HG03520 (cell line): ENCODE measurements around the gene BHMT2.

Experiments
- ATAC-seq: cut with Tn5 transposase; IDR thresholded peaks from one replicate; pipeline ENCODE4 v1.9.1; 2021; ENCODE audit warnings: mild to moderate bottlenecking, moderate library complexity; ENCODE audit not compliant: unreplicated experiment

The BHMT2 gene

DNA sequence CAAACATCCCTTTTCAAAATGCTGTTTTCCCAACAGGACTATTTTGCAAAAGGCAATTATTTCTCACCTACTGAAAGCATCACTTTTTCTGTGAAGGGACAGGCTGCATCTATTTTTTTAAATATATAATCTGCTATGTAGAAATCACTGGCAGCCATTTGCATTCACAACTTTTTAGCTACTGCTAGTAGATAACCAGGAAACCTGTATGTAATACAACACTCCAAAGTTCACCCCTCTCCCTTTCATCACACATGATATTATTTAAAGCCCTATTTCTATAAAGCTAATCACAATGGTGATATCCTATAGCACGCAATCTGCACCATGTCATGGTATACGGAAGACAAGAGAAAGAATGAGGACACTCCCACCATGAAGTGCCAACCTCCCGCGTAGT, 9.9 kb upstream of the BHMT2 start:
- no peak for ATAC-seq

DNA sequence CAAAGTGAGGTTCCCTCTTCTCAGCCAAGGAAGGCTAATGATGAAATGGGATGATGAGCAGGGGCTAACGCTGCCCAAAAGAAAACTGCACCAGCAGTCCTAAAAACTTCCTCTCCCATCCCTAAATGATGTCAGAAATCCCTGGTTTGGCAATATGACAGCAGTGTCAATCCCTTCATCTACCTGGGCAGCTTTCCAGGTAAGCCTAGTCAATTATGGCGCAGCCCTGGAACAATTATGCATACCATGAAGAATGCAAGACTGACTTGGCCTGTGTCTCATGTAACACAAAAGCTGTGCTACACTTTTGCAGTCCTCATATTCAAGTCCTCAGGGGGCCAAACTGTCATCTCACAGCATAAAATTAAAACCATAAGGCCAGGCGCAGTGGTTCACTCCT, 7.1 kb upstream of the BHMT2 start:
- ATAC-seq, result no peak

- ATAC-seq, result no peak
These were observed 742 bp downstream of the BHMT2 start for GRCh38 chr5:79070350-79070667.

GRCh38 chr5:79074641-79075040, 5.1 kb downstream of the BHMT2 start:
- no peak for ATAC-seq

- ATAC-seq, result no peak
These were observed 6.3 kb downstream of the BHMT2 start for GRCh38 chr5:79075646-79076426.

DNA sequence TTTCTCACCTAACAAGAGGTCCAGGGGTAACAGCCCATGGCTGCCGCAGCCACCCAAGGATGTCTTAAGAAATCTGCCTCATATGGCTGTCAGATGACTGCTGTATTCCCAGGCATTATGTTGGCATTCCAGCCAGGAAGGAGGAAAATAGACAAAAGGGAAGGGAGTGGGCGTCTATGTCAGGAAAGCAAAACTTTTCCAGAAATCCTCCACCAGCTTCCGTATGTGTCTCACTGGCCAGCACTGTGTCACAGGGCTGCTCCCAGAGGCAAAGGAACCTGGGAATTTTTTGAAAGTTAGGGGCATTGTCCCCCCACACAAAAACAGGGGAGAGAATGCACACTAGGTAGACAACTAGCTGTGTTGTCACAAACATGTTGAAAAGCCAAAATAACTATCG, 7.3 kb downstream of the BHMT2 start:
- ATAC-seq, result no peak

DNA sequence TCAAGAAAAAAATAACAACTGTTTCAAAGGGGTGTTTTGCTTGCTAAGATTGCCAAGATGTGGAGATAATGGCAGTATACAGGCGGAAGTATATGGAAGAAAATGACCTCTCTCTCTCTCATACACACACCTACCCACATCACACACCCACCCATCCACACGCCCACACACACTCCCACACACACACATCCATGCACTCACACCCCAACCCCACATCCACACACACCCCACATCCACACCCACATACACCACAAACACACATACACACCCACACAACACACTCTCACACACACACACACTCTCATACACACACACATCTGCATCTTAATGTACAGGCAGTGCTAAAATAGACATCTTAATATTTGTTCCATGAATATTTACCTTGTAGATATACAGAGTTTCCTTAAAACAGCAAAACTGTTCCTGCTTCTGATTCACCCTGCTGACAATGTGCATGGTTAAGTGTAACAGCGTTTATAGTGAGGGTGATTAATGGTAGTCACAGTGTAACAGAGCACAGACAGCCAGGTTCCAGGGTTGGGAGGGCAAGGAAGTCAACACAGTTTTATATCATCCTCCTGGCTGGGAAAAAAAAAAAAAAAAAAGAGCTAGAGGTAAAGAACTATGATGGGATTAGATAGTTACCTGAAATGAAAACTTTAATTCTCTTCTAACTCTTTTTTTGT, 8.3 kb downstream of the BHMT2 start:
- no peak for ATAC-seq

- ATAC-seq, result no peak
These were observed 11.2 kb downstream of the BHMT2 start for GRCh38 chr5:79080804-79081203.

DNA sequence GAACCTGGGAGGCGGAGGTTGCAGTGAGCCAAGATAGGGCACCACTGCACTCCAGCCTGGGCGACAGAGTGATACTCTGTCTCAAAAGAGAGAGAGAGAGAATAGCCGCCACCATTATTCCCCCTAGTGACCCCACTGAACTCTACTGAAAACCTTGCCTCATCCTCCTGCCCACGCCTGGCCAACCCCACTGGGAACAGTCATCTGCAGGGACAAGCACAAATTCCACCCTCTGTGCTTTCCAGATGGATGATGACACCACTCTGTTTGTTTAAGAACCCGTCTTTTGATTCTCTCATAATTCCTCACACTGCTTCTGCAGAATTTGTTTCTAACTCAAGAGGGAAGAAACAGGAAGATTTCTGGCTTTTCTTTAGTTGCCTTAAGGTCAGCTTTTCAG, 12.2 kb downstream of the BHMT2 start:
- no peak for ATAC-seq

DNA sequence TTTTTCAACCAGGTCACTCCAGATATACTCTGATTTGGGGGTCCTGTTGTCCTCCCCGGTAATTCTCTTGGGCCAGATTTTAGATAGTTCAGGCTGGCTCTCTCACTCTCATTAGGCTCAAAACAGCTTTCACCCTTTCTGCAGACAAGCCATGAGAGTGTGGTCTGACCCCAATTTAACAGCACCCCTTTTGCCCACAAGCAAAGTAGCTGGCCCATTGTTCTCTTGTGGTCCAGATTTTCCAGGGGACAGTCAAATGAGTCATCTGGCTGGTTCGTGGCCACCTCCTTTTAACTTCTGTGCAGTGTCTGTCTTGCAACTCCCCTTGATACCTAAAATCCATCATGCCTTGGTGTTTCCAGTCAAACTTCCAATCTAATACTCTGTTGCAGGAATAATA, 16.5 kb downstream of the BHMT2 start:
- ATAC-seq, result no peak

DNA sequence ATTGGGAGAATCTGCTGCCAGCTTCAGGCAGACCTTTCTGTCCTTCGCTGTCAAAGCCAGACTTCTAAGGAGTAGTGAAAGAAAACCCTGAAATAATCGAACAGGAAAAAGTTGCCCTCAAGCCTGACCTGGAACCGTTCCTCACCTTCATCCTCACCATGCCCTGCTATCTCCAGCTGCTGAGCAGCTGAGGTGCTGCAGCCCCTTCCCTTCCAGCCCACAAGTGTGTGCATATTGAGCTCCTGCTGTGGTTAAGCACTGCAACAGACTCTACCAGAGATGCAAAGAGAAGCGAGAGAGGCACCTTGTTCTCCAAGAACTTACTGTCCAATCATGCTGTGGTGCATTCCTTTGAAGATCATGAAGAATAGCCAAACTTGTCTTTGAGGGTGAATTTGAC, 18.9 kb downstream of the BHMT2 start:
- ATAC-seq, result no peak

DNA sequence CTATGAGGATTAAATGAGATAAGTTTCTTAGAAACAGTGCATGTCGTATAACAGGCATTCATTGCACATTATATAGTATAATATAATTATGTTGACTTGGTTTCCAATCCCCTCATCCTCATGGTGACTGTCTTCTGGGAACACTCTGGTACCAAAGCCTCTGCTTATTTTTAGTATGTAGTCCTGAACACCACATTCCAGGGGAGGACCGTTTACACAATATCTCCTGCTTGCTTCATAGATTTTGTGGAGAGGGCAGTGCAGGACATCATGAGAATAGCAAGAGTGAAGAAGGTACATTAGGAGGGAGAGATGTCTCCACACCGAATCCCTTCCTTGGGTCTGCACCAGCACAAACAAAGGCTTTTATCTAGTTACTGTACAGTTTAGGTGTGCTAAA, 21.5 kb downstream of the BHMT2 start:
- ATAC-seq, result no peak

- no peak for ATAC-seq
These were observed 24.2 kb downstream of the BHMT2 start for GRCh38 chr5:79093762-79094161.

GRCh38 chr5:79105868-79106267, 36.3 kb downstream of the BHMT2 start:
- ATAC-seq, result no peak

DNA sequence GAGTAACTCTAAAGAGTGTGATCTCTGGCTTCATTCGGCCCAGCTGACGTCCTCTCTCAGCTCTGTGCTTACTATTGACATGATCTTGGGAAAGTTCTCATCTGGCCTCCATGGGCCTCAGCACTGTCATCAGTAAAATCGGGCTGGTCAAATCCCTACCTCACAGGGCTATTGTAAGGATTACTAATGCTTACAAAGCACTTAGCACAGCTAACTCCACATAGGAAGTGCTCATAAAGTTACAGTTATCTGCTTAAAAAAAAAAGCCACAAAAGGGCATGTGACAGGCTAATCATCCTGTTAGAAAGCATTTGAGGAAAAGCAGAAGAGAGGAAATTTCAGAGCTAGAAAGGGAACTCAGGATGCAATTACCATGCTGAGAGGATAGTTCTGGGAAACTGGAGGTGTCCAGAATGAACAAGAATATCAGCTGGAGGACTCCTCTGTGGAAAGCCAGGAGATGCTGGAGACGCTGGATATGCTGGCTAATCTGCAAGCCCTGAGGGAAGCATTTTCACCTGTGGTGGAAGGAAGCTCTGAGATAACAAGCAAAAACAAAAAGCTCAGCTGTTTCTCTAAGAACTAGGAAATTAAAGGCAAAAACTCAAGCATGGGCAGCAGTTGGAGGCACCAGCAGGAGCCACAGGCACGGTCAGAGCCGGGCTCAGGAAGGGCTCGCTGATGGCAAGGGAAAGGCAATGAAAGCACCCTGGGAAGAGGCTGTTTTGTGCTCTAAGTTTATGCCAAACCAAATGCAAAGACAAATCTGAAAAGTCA, 37.6 kb downstream of the BHMT2 start:
- ATAC-seq, result no peak

- ATAC-seq, result no peak
These were observed 38.5 kb downstream of the BHMT2 start for GRCh38 chr5:79108086-79108485.

DNA sequence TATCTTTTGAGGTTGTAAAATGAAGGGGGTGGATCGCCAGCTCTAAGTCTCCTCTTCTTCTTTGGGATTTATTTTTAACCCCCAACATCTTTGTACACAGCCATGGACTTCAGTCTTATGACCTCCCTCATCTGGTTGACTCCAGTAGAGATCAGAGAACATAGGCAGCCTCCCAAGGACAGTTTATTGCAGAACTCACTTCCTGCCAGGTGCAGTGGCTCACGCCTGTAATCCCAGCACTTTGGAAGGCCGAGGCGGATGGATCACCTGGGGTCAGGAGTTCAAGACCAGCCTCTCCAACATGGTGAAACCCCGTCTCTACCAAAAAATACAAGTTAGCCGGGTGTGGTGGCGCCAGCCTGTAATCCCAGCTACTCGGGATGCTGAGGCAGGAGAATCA, 39.2 kb downstream of the BHMT2 start:
- ATAC-seq, result no peak

DNA sequence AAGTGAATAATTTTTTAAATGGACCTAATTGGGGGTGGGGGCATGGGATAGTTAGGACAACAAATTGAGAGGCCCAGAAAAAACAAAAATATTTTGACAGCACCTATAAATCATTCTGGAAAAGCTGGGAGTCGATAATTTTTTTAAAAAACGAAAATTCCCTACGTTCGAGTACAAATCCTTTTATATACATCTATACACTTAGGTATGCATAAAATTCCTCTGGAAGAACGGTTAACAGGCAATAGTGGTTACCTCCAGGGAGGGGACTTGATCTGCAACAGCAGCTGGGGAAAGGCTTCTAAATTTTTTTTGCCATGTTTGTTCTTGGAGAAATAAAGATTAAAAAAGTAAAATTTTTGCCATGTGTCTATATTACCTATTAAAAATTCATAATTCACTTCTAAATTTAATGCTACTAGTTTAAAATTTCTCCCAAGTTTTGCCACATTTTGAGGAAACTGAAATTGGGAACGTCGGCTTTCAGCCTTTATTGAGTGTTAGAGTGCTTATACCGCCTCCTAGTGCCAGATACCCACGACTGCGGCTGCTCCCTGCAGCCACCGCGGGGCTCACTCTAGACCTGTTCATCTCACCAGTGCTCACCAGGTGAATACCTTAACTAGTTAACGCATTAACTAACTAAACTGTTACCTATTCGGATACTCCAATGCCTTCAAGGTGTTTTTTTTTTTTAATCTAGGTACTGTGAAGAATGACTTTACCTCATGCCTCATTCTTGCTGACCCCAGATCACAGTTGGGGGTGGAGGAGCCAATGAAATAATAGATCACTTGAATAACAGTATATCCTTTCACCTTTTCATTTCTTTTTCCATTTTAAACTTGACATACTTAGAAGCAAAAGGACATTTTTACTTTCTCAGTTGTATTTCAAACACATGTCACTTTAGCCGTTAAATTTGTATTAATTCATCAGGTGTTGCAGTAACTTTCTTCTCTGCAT, 40.2 kb downstream of the BHMT2 start:
- ATAC-seq, result no peak

DNA sequence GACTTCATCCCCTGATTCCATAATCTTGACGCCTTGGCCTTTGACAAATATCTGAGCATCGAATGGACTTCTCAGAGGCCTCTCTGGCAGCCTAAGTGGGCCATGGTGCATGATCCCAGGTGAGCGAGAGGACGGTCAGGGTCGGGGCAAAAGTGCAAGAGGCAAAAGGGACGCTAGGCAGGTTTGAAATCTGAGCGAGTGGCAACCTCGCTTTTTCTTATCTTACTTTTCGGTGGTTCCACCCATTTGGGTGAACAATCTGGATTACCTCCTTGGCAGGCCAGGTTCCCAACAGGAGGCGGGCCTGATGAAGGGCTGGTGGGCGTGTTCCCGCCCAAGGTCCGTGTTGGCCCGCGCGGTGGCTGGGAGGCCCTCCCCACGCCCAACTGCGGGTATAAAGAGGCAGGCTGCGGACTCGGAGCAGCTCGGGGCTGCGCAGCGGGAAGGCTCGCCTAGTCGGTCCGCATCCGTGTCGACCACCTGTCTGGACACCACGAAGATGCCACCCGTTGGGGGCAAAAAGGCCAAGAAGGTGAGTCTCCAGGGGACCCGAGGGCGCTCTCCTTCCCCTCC, 41.9 kb downstream of the BHMT2 start, which contains the start of gene BHMT:
BHMT (plus strand) TSS at position 423 of the 573 bp plus-strand sequence; CDS start at position 500, 77 bp downstream.
- ATAC-seq, result no peak

DNA sequence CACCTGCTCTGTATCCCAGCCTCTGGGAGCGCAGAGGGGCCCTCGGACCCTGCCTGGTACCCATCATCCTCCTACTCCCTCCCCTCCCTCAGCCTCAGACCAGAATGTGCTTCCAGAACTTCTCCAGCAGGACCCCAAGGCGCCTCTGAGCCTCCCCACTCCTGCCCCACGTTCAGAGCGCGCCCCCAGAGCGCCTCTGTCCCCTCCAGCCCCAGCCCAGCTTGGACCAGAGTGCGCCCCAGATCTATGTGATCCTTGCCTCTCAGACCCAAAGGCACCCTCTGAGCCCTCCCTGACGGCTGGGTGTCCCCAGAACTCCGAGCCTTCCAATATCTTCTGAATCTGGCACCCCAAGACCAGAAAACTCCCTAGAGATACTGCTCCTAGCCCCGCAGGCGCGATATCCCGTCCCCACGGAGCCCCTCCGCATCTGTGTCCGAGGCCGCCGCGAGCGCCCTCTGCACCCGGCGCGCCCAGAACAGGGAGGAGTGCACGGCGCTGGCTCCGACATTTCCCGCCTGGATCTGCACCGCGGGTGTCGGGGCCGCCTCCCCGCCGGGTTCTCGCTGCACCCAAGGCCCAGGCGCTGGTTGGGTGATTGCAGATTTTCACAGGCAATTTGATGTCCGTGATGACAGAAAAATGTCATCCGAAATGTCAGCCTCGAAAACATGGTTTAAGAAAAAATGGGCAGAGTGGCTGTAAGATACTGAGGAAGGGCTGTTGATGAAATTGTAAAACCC, 42.6 kb downstream of the BHMT2 start:
- ATAC-seq, result no peak
